HG03175 (cell line): Measurements from ENCODE around the gene SH3GL2.

Source experiments
- ATAC-seq: cut with Tn5 transposase; IDR thresholded peaks from one replicate; pipeline ENCODE4 v1.9.1; 2021; ENCODE audit warnings: mild to moderate bottlenecking, moderate library complexity; ENCODE audit not compliant: unreplicated experiment

SH3GL2 gene

GRCh38 chr9:17609312-17610005 lies 30.6 kb downstream of the SH3GL2 start:
- ATAC-seq: no peak

- no peak for ATAC-seq
Measured at GRCh38 chr9:17611342-17611741, 32.5 kb downstream of the SH3GL2 start.

GRCh38 chr9:17611917-17612316 lies 33.1 kb downstream of the SH3GL2 start:
- no peak for ATAC-seq

- no peak for ATAC-seq
Measured at GRCh38 chr9:17613758-17614157, 34.9 kb downstream of the SH3GL2 start.

- no peak for ATAC-seq
Measured at GRCh38 chr9:17614250-17614649, 35.4 kb downstream of the SH3GL2 start.

- no peak for ATAC-seq
Measured at GRCh38 chr9:17614903-17615302, 36.0 kb downstream of the SH3GL2 start.

GRCh38 chr9:17622141-17622540 lies 43.3 kb downstream of the SH3GL2 start:
- no peak for ATAC-seq

- no peak for ATAC-seq
Measured at GRCh38 chr9:17622749-17623148, 43.9 kb downstream of the SH3GL2 start.

- ATAC-seq: no peak
Measured at GRCh38 chr9:17623965-17624364, 45.1 kb downstream of the SH3GL2 start.

GRCh38 chr9:17624571-17624970 lies 45.7 kb downstream of the SH3GL2 start:
- no peak for ATAC-seq

- ATAC-seq: no peak
Measured at GRCh38 chr9:17625644-17626388, 47.0 kb downstream of the SH3GL2 start.

- ATAC-seq: no peak
Measured at GRCh38 chr9:17627641-17628040, 48.8 kb downstream of the SH3GL2 start.

GRCh38 chr9:17628624-17629023 lies 49.8 kb downstream of the SH3GL2 start:
- ATAC-seq: no peak

GRCh38 chr9:17630531-17630949 lies 51.7 kb downstream of the SH3GL2 start:
- ATAC-seq: no peak

GRCh38 chr9:17631396-17631795 lies 52.5 kb downstream of the SH3GL2 start:
- ATAC-seq: no peak

GRCh38 chr9:17632994-17633393 lies 54.1 kb downstream of the SH3GL2 start:
- ATAC-seq: no peak

- no peak for ATAC-seq
Measured at GRCh38 chr9:17635115-17635890, 56.4 kb downstream of the SH3GL2 start.

GRCh38 chr9:17636349-17636748 lies 57.5 kb downstream of the SH3GL2 start:
- no peak for ATAC-seq

GRCh38 chr9:17636821-17637220 lies 58.0 kb downstream of the SH3GL2 start:
- no peak for ATAC-seq

GRCh38 chr9:17637229-17637628 lies 58.4 kb downstream of the SH3GL2 start:
- no peak for ATAC-seq

GRCh38 chr9:17648516-17648915 lies 69.7 kb downstream of the SH3GL2 start:
- no peak for ATAC-seq

GRCh38 chr9:17651725-17652124 lies 72.9 kb downstream of the SH3GL2 start:
- no peak for ATAC-seq
